Nephron progenitor cell (in vitro differentiated cells): ENCODE results near the gene PRPSAP2.

Source experiments
- DNase-seq: peaks from one replicate; pipeline ENCODE4 v3.0.0; 2021
- H3K27ac Mint-ChIP-seq: 2 replicates; pipeline ENCODE4 v1.8.0; 2021; ENCODE audit warnings: mild to moderate bottlenecking, moderate library complexity, mixed read lengths
- H3K27me3 Mint-ChIP-seq: 2 replicates; pipeline ENCODE4 v1.8.0; 2021; ENCODE audit warnings: mild to moderate bottlenecking, low read depth, mixed read lengths; ENCODE audit not compliant: poor library complexity
- H3K36me3 Mint-ChIP-seq: 2 replicates; pipeline ENCODE4 v1.8.0; 2021; ENCODE audit warnings: low read depth, mixed read lengths
- H3K4me1 Mint-ChIP-seq: 2 replicates; pipeline ENCODE4 v1.8.0; 2021; ENCODE audit warnings: mixed read lengths
- H3K4me3 Mint-ChIP-seq: 2 replicates; pipeline ENCODE4 v1.8.0; 2021; ENCODE audit warnings: mild to moderate bottlenecking, moderate library complexity, mixed read lengths
- H3K9me3 Mint-ChIP-seq: 2 replicates; pipeline ENCODE4 v1.8.0; 2021; ENCODE audit warnings: mild to moderate bottlenecking, moderate library complexity, mixed read lengths
- TF ChIP-seq, protein P1 (sequence below): fragments of 200-600 bp; sonication (generic); IDR thresholded peaks from 2 replicates; pipeline ENCODE4 v1.5.0; 2021; ENCODE audit warnings: antibody characterized with exemption

PRPSAP2 gene

DNA sequence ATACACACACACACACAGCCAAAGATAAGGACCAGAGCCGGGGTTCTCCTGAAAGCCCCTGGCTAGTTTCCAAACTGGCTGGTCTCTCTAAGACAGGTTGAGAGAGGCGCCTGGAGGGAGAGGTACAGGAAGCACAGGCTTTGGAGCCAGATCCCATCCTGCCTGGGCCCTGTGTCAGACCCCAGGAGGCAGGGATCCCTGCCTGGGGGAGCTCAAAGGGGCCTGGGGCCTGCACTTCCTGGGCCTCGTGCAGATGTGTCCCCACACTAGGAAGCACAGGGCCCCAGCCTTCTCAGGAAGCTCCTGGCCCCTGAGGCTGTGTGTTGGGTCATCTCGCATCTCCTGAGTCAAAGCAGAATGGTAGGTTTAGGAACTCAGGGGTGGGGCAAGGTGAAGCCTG is 110.0 kb downstream of the PRPSAP2 start:
- H3K27ac Mint-ChIP-seq, result peak overlapping the region; percentile 82
- H3K27me3 Mint-ChIP-seq, result peaks cover 7% of the 10 kb centered on the region
- no peak for DNase-seq
- H3K36me3 Mint-ChIP-seq, result no peaks in the 10 kb centered on the region
- no peaks in the 10 kb centered on the region for H3K9me3 Mint-ChIP-seq
- TF ChIP-seq, protein P1, sequence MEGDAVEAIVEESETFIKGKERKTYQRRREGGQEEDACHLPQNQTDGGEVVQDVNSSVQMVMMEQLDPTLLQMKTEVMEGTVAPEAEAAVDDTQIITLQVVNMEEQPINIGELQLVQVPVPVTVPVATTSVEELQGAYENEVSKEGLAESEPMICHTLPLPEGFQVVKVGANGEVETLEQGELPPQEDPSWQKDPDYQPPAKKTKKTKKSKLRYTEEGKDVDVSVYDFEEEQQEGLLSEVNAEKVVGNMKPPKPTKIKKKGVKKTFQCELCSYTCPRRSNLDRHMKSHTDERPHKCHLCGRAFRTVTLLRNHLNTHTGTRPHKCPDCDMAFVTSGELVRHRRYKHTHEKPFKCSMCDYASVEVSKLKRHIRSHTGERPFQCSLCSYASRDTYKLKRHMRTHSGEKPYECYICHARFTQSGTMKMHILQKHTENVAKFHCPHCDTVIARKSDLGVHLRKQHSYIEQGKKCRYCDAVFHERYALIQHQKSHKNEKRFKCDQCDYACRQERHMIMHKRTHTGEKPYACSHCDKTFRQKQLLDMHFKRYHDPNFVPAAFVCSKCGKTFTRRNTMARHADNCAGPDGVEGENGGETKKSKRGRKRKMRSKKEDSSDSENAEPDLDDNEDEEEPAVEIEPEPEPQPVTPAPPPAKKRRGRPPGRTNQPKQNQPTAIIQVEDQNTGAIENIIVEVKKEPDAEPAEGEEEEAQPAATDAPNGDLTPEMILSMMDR, result no peak
- no peak overlapping the region for H3K4me3 Mint-ChIP-seq
- H3K4me1 Mint-ChIP-seq, result peaks cover 57% of the 10 kb centered on the region

DNA sequence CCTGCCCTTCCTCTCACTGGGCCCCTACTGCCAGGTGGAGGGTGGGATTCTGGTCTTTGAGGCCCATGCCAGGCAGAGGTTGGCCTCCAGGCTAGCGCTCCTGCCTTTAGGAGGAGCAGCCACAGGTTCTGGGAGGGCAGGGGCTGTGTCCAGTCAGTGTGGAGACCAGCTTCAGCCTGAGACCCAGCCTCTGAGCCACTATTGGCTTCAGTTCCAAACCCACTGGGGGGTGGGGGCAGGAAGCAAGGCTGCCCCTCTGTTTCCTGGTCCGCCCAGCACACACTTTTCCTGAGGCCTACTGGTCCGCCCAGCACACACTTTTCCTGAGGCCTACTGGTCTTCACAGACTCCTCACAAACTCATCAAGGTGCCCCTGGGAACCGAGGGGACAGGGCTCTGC is 110.4 kb downstream of the PRPSAP2 start:
- no peaks in the 10 kb centered on the region for H3K9me3 Mint-ChIP-seq
- no peak overlapping the region for H3K4me3 Mint-ChIP-seq
- H3K4me1 Mint-ChIP-seq, result peaks cover 54% of the 10 kb centered on the region
- no peak for DNase-seq
- peak overlapping the region; percentile 94 for H3K27ac Mint-ChIP-seq
- TF ChIP-seq, protein P1, result no peak
- no peaks in the 10 kb centered on the region for H3K36me3 Mint-ChIP-seq
- peaks cover 7% of the 10 kb centered on the region for H3K27me3 Mint-ChIP-seq

DNA sequence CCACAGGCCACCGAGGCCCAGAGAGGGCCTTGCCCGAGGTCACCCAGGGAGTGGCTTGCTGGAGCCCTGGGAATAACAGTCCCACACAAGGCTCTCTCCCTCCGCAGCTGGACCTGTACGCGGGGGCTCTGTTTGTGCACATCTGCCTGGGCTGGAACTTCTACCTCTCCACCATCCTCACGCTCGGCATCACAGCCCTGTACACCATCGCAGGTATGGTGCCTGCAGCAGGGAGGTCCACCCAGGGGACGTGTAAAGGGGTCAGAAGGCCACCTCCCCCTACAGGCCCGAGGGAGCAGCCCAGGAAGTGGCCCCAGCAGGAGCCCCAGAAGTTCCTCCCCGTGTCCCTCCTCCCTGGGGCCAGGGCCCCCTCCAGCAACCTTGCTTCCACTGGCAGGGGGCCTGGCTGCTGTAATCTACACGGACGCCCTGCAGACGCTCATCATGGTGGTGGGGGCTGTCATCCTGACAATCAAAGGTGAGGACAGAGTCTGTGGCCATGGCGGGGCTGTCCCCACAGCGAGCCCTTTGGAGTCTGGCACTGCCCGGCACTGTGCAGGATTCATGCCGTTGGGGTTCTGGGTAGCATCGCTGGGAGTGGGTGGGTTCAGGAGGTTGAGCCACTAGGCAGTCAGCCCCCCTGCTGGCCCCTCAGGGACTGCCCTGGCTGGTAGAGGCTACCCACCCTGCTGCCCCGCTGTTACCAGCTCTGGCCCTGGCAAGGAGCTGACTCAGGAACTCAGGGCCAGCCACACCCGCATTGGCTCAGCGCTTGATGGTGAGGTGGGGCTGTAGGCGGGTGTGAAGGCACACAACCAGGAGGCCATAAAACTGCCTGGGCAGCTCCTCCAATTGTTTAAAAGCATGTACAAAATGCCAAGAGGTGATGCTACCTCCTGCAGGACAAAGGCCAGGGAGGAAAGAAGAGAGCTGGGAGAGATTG is 111.3 kb downstream of the PRPSAP2 start:
- H3K9me3 Mint-ChIP-seq, result no peaks in the 10 kb centered on the region
- H3K4me3 Mint-ChIP-seq, result no peak overlapping the region
- no peaks in the 10 kb centered on the region for H3K36me3 Mint-ChIP-seq
- TF ChIP-seq, protein P1, result no peak
- peaks cover 7% of the 10 kb centered on the region for H3K27me3 Mint-ChIP-seq
- peaks cover 49% of the 10 kb centered on the region for H3K4me1 Mint-ChIP-seq
- DNase-seq, result no peak
- peak overlapping the region; percentile 94 for H3K27ac Mint-ChIP-seq

DNA sequence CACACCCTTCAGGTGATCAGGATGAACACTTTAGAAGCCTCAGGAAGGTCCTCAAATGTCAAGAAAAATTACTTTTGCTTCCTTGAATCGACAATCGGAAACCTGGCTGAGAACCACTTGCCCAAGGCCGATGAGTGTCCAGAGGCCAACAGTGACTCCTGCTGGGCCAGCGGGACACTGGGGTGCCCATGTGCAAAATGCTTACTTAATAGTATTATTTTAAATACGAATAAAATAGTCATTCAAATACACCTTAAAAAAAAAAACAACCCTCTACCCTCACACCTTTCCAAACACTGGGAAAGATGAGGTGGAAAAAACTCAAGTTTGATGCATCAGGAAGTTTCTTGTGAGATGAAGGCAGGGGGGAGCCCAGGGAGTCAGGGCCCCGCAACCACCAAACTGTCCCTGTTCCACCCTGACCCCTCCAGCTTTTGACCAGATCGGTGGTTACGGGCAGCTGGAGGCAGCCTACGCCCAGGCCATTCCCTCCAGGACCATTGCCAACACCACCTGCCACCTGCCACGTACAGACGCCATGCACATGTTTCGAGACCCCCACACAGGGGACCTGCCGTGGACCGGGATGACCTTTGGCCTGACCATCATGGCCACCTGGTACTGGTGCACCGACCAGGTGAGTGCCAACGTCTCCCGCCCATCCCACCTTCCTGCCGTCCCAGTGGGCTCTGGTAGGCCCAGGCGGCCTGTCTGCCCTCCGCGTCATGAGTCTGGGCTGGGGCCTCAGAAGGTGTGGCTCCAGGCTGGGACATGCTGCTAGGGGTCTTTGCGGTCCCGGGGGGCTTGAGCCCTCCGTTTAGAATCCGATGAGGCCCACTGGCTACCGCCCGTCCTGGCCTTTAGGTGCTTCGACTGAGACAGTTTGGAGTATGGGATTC is 112.9 kb downstream of the PRPSAP2 start:
- no peak for DNase-seq
- no peaks in the 10 kb centered on the region for H3K36me3 Mint-ChIP-seq
- peaks cover 3% of the 10 kb centered on the region for H3K27me3 Mint-ChIP-seq
- H3K4me3 Mint-ChIP-seq, result no peak overlapping the region
- TF ChIP-seq, protein P1, result no peak
- H3K27ac Mint-ChIP-seq, result peak overlapping the region; percentile 22
- H3K4me1 Mint-ChIP-seq, result peaks cover 45% of the 10 kb centered on the region
- H3K9me3 Mint-ChIP-seq, result no peaks in the 10 kb centered on the region

DNA sequence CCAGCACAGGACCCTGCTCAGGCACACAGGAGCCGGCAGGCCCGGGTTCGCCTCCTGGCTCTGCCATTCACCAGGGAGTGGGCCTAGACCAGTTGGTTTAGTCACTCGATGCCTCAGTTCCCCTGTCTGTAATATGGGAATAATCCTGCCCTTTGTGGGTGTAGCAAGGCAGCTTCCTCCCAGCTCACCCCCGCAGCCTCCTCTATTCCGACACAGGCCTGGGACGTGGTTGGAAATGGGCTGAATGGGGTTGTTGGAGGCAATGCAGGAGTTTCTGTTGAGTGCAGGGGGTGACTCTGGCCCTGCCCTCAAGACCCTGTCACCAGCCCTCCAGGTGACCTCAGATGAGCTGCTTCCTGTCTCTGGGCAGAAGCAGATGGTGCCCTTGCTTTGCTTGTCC is 113.9 kb downstream of the PRPSAP2 start:
- Mint-ChIP-seq H3K4me3 (no peak overlapping the region), H3K27ac (no peak overlapping the region), H3K4me1 (peaks cover 37% of the 10 kb centered on the region), H3K36me3 (no peaks in the 10 kb centered on the region), H3K27me3 (peaks cover 3% of the 10 kb centered on the region), H3K9me3 (no peaks in the 10 kb centered on the region)
- DNase-seq, result no peak
- TF ChIP-seq, protein P1, result no peak
